ENCODE data around the gene PRDM5. TPM values are rescaled to one million over a fixed set of nuclear protein-coding genes. Genes with fewer than 3 reads are reported as not detected.

Gene PRDM5
- total and polyA plus RNA-seq, 9 donors: 8.8 to 25.3 (median 10.2) TPM

- Histone ChIP-seq H3K4me1 (ENCODE audit: control insufficient read depth, insufficient read depth, low read length) (no peaks in the 10 kb centered on the region), H3K36me3 (ENCODE audit: control insufficient read depth, insufficient read depth, low read length) (no peaks in the 10 kb centered on the region), H3K9me3 (replicated peaks; ENCODE audit: control insufficient read depth, low read depth, low read length) (no peaks in the 10 kb centered on the region), H3K4me3 (ENCODE audit: low read length) (no peak overlapping the region), H3K27me3 (ENCODE audit: control insufficient read depth, insufficient read depth, low read length) (no peaks in the 10 kb centered on the region), H3K27ac (ENCODE audit: low read length) (no peak overlapping the region)
- DNase-seq: no peak
- WGBS (ENCODE audit: insufficient coverage): 72% methylated on average over 2 of the region's 2 CpGs
Measured at GRCh38 chr4:120862432-120862831, 60.1 kb downstream of the PRDM5 start.

- no peak for DNase-seq
- H3K36me3 ChIP-seq (ENCODE audit: control insufficient read depth, insufficient read depth, low read length): no peaks in the 10 kb centered on the region
- H3K9me3 ChIP-seq (replicated peaks; ENCODE audit: control insufficient read depth, low read depth, low read length): no peaks in the 10 kb centered on the region
- H3K27ac ChIP-seq (ENCODE audit: low read length): no peak overlapping the region
- H3K4me1 ChIP-seq (ENCODE audit: control insufficient read depth, insufficient read depth, low read length): peaks cover 2% of the 10 kb centered on the region
- no peaks in the 10 kb centered on the region for H3K27me3 ChIP-seq (ENCODE audit: control insufficient read depth, insufficient read depth, low read length)
- no peak overlapping the region for H3K4me3 ChIP-seq (ENCODE audit: low read length)
Measured at GRCh38 chr4:120861852-120862251, 60.7 kb downstream of the PRDM5 start.

GRCh38 chr4:120858776-120859175 is 63.8 kb downstream of the PRDM5 start:
- Histone ChIP-seq H3K27ac (ENCODE audit: low read length) (no peak overlapping the region), H3K27me3 (ENCODE audit: control insufficient read depth, insufficient read depth, low read length) (no peaks in the 10 kb centered on the region), H3K9me3 (replicated peaks; ENCODE audit: control insufficient read depth, low read depth, low read length) (no peaks in the 10 kb centered on the region), H3K36me3 (ENCODE audit: control insufficient read depth, insufficient read depth, low read length) (no peaks in the 10 kb centered on the region), H3K4me1 (ENCODE audit: control insufficient read depth, insufficient read depth, low read length) (peaks cover 2% of the 10 kb centered on the region), H3K4me3 (ENCODE audit: low read length) (no peak overlapping the region)
- 80% methylated on average over 1 of the region's 3 CpGs for WGBS (ENCODE audit: insufficient coverage)
- DNase-seq: no peak

GRCh38 chr4:120857312-120857711 is 65.2 kb downstream of the PRDM5 start:
- H3K27me3 ChIP-seq (ENCODE audit: control insufficient read depth, insufficient read depth, low read length): no peaks in the 10 kb centered on the region
- no CpG with 5 or more reads among the region's 3 CpGs for WGBS (ENCODE audit: insufficient coverage)
- H3K27ac ChIP-seq (ENCODE audit: low read length): no peak overlapping the region
- DNase-seq: peak; percentile 82
- H3K4me3 ChIP-seq (ENCODE audit: low read length): no peak overlapping the region
- H3K4me1 ChIP-seq (ENCODE audit: control insufficient read depth, insufficient read depth, low read length): peaks cover 2% of the 10 kb centered on the region
- H3K36me3 ChIP-seq (ENCODE audit: control insufficient read depth, insufficient read depth, low read length): no peaks in the 10 kb centered on the region
- H3K9me3 ChIP-seq (replicated peaks; ENCODE audit: control insufficient read depth, low read depth, low read length): no peaks in the 10 kb centered on the region

GRCh38 chr4:120856294-120856693 is 66.2 kb downstream of the PRDM5 start:
- no peak overlapping the region for H3K27ac ChIP-seq (ENCODE audit: low read length)
- no peaks in the 10 kb centered on the region for H3K9me3 ChIP-seq (replicated peaks; ENCODE audit: control insufficient read depth, low read depth, low read length)
- H3K4me1 ChIP-seq (ENCODE audit: control insufficient read depth, insufficient read depth, low read length): peaks cover 2% of the 10 kb centered on the region
- no peaks in the 10 kb centered on the region for H3K36me3 ChIP-seq (ENCODE audit: control insufficient read depth, insufficient read depth, low read length)
- no peak for DNase-seq
- no peaks in the 10 kb centered on the region for H3K27me3 ChIP-seq (ENCODE audit: control insufficient read depth, insufficient read depth, low read length)
- no peak overlapping the region for H3K4me3 ChIP-seq (ENCODE audit: low read length)
- no CpG with 5 or more reads among the region's 2 CpGs for WGBS (ENCODE audit: insufficient coverage)

- H3K9me3 ChIP-seq (replicated peaks; ENCODE audit: control insufficient read depth, low read depth, low read length): no peaks in the 10 kb centered on the region
Measured at GRCh38 chr4:120855307-120856001, 67.1 kb downstream of the PRDM5 start.

GRCh38 chr4:120853161-120853935 is 69.2 kb downstream of the PRDM5 start:
- Histone ChIP-seq H3K9me3 (replicated peaks; ENCODE audit: control insufficient read depth, low read depth, low read length) (no peaks in the 10 kb centered on the region), H3K27ac (ENCODE audit: low read length) (peak overlapping the region; percentile 13), H3K36me3 (ENCODE audit: control insufficient read depth, insufficient read depth, low read length) (no peaks in the 10 kb centered on the region), H3K4me3 (ENCODE audit: low read length) (no peak overlapping the region), H3K4me1 (ENCODE audit: control insufficient read depth, insufficient read depth, low read length) (peaks cover 2% of the 10 kb centered on the region), H3K27me3 (ENCODE audit: control insufficient read depth, insufficient read depth, low read length) (no peaks in the 10 kb centered on the region)
- peak; percentile 73 for DNase-seq
- WGBS (ENCODE audit: insufficient coverage): 30% methylated on average over 2 of the region's 7 CpGs

More at GRCh38 chr4:120855307-120856001, 67.1 kb downstream of the PRDM5 start:
- Histone ChIP-seq H3K27me3 (ENCODE audit: control insufficient read depth, insufficient read depth, low read length) (no peaks in the 10 kb centered on the region), H3K36me3 (ENCODE audit: control insufficient read depth, insufficient read depth, low read length) (no peaks in the 10 kb centered on the region), H3K27ac (ENCODE audit: low read length) (no peak overlapping the region), H3K4me1 (ENCODE audit: control insufficient read depth, insufficient read depth, low read length) (peaks cover 2% of the 10 kb centered on the region), H3K4me3 (ENCODE audit: low read length) (no peak overlapping the region)
- WGBS (ENCODE audit: insufficient coverage): no CpG with 5 or more reads among the region's 2 CpGs
- no peak for DNase-seq

- Histone ChIP-seq H3K9me3 (replicated peaks; ENCODE audit: control insufficient read depth, low read depth, low read length) (no peaks in the 10 kb centered on the region), H3K27me3 (ENCODE audit: control insufficient read depth, insufficient read depth, low read length) (no peaks in the 10 kb centered on the region), H3K27ac (ENCODE audit: low read length) (no peak overlapping the region), H3K4me1 (ENCODE audit: control insufficient read depth, insufficient read depth, low read length) (no peaks in the 10 kb centered on the region), H3K4me3 (ENCODE audit: low read length) (no peak overlapping the region), H3K36me3 (ENCODE audit: control insufficient read depth, insufficient read depth, low read length) (no peaks in the 10 kb centered on the region)
- WGBS (ENCODE audit: insufficient coverage): no CpG with 5 or more reads among the region's 3 CpGs
- peak; percentile 83 for DNase-seq
Measured at GRCh38 chr4:120850018-120850599, 72.4 kb downstream of the PRDM5 start.

- H3K4me1 ChIP-seq (ENCODE audit: control insufficient read depth, insufficient read depth, low read length): no peaks in the 10 kb centered on the region
- no peaks in the 10 kb centered on the region for H3K27me3 ChIP-seq (ENCODE audit: control insufficient read depth, insufficient read depth, low read length)
- WGBS (ENCODE audit: insufficient coverage): 100% methylated on average over 1 of the region's 2 CpGs
- no peaks in the 10 kb centered on the region for H3K36me3 ChIP-seq (ENCODE audit: control insufficient read depth, insufficient read depth, low read length)
- no peak overlapping the region for H3K4me3 ChIP-seq (ENCODE audit: low read length)
- no peak overlapping the region for H3K27ac ChIP-seq (ENCODE audit: low read length)
- no peak for DNase-seq
- no peaks in the 10 kb centered on the region for H3K9me3 ChIP-seq (replicated peaks; ENCODE audit: control insufficient read depth, low read depth, low read length)
Measured at GRCh38 chr4:120847019-120847582, 75.4 kb downstream of the PRDM5 start.

GRCh38 chr4:120844528-120844921 is 78.0 kb downstream of the PRDM5 start:
- no peak overlapping the region for H3K27ac ChIP-seq (ENCODE audit: low read length)
- no CpG with 5 or more reads among the region's 2 CpGs for WGBS (ENCODE audit: insufficient coverage)
- H3K4me3 ChIP-seq (ENCODE audit: low read length): no peak overlapping the region

More at GRCh38 chr4:120844528-120844921, 78.0 kb downstream of the PRDM5 start:
- Histone ChIP-seq H3K27me3 (ENCODE audit: control insufficient read depth, insufficient read depth, low read length) (no peaks in the 10 kb centered on the region), H3K9me3 (replicated peaks; ENCODE audit: control insufficient read depth, low read depth, low read length) (peaks cover 2% of the 10 kb centered on the region), H3K36me3 (ENCODE audit: control insufficient read depth, insufficient read depth, low read length) (peaks cover 3% of the 10 kb centered on the region), H3K4me1 (ENCODE audit: control insufficient read depth, insufficient read depth, low read length) (no peaks in the 10 kb centered on the region)
- no peak for DNase-seq

All from muscle of leg (tissue), 11 donors.